Measurements from ENCODE around the gene VSIG10L2.

Gene VSIG10L2

GRCh38 chr11:125950696-125951651 lies 5.1 kb downstream of the VSIG10L2 start:
- no peak for TF ChIP-seq CTCF (IDR thresholded peaks at IDR 0.05; ENCODE audit: poor library complexity, severe bottlenecking)

GRCh38 chr11:125951731-125952130 lies 5.9 kb downstream of the VSIG10L2 start:
- Histone ChIP-seq H3K27me3 (ENCODE audit: insufficient read depth, poor library complexity, severe bottlenecking) (no peaks in the 10 kb centered on the region), H3K4me3 (ENCODE audit: severe bottlenecking) (no peak overlapping the region), H3K27ac (ENCODE audit: poor library complexity, severe bottlenecking) (peak overlapping the region; percentile 73), H3K4me1 (ENCODE audit: insufficient read depth, poor library complexity, severe bottlenecking) (peaks cover 18% of the 10 kb centered on the region), H3K36me3 (ENCODE audit: low read depth) (no peaks in the 10 kb centered on the region), H3K9me3 (ENCODE audit: severe bottlenecking) (no peaks in the 10 kb centered on the region)
- ATAC-seq (ENCODE audit: low read depth) (no peak), DNase-seq (ENCODE audit: low spot score) (no peak)
- TF ChIP-seq CTCF (IDR thresholded peaks at IDR 0.05; ENCODE audit: poor library complexity, severe bottlenecking): no peak

More at GRCh38 chr11:125950696-125951651, 5.1 kb downstream of the VSIG10L2 start:
- Histone ChIP-seq H3K4me3 (ENCODE audit: severe bottlenecking) (no peak overlapping the region), H3K27me3 (ENCODE audit: insufficient read depth, poor library complexity, severe bottlenecking) (no peaks in the 10 kb centered on the region), H3K27ac (ENCODE audit: poor library complexity, severe bottlenecking) (no peak overlapping the region), H3K4me1 (ENCODE audit: insufficient read depth, poor library complexity, severe bottlenecking) (peaks cover 18% of the 10 kb centered on the region), H3K36me3 (ENCODE audit: low read depth) (no peaks in the 10 kb centered on the region), H3K9me3 (ENCODE audit: severe bottlenecking) (no peaks in the 10 kb centered on the region)
- no peak for ATAC-seq (ENCODE audit: low read depth)
- no peak for DNase-seq (ENCODE audit: low spot score)

GRCh38 chr11:125952559-125952958 lies 6.7 kb downstream of the VSIG10L2 start:
- H3K27ac ChIP-seq (ENCODE audit: poor library complexity, severe bottlenecking): peak overlapping the region; percentile 73
- ATAC-seq (ENCODE audit: low read depth) (peak; percentile 71), DNase-seq (ENCODE audit: low spot score) (no peak)
- no peaks in the 10 kb centered on the region for H3K9me3 ChIP-seq (ENCODE audit: severe bottlenecking)
- H3K27me3 ChIP-seq (ENCODE audit: insufficient read depth, poor library complexity, severe bottlenecking): no peaks in the 10 kb centered on the region
- H3K4me1 ChIP-seq (ENCODE audit: insufficient read depth, poor library complexity, severe bottlenecking): peaks cover 18% of the 10 kb centered on the region
- no peak overlapping the region for H3K4me3 ChIP-seq (ENCODE audit: severe bottlenecking)
- no peaks in the 10 kb centered on the region for H3K36me3 ChIP-seq (ENCODE audit: low read depth)
- no peak for TF ChIP-seq CTCF (IDR thresholded peaks at IDR 0.05; ENCODE audit: poor library complexity, severe bottlenecking)

- H3K27me3 ChIP-seq (ENCODE audit: insufficient read depth, poor library complexity, severe bottlenecking): no peaks in the 10 kb centered on the region
- ATAC-seq (ENCODE audit: low read depth) (no peak; the same call in 1 of the 3 replicates), DNase-seq (ENCODE audit: low spot score) (no peak)
- peaks cover 18% of the 10 kb centered on the region for H3K4me1 ChIP-seq (ENCODE audit: insufficient read depth, poor library complexity, severe bottlenecking)
- no peaks in the 10 kb centered on the region for H3K36me3 ChIP-seq (ENCODE audit: low read depth)
- no peak for TF ChIP-seq CTCF (IDR thresholded peaks at IDR 0.05; ENCODE audit: poor library complexity, severe bottlenecking)
- peak overlapping the region; percentile 73 for H3K27ac ChIP-seq (ENCODE audit: poor library complexity, severe bottlenecking)
- H3K9me3 ChIP-seq (ENCODE audit: severe bottlenecking): no peaks in the 10 kb centered on the region
- no peak overlapping the region for H3K4me3 ChIP-seq (ENCODE audit: severe bottlenecking)
These were observed 7.1 kb downstream of the VSIG10L2 start for GRCh38 chr11:125952973-125953372.
